Naive B cell (primary cell): ENCODE measurements around the gene CSTA. TPM values are rescaled to one million over a fixed set of nuclear protein-coding genes. Genes with fewer than 3 reads are reported as not detected.

ENCODE experiments used
- polyA plus RNA-seq, 6 donors: library from polyadenylated mRNA; unstranded; fragments of 300-500 nt; fragmentation: Illumina TruSeq; gene quantifications; one replicate each; pipeline ENCODE4 v1.2.3, GENCODE V29; 2021; ENCODE audit warnings: low read depth in 6 of 6

Gene CSTA
- polyA plus RNA-seq, 6 donors from 2014 or later = 0.57 to 2.5 (median 0.67) TPM; not detected in 2

Other genes with a start within 250 kb of the CSTA start
- not detected for gene CASR, start 141.6 kb upstream of the CSTA start, polyA plus RNA-seq
- gene MIX23, start 58.0 kb downstream of the CSTA start, polyA plus RNA-seq = 10 to 100 TPM in 5 of 6 donors, under 1 TPM in 1; 0.77 to 28.5 (median 22.2) TPM
- 10 to 100 TPM; 54.9 to 99.9 (median 71.2) TPM for gene FAM162A, start 58.9 kb downstream of the CSTA start, polyA plus RNA-seq
- gene WDR5B, start 90.8 kb downstream of the CSTA start, polyA plus RNA-seq = 1 to 10 TPM in 5 of 6 donors, not detected in 1; 1.8 to 3.1 (median 2.6) TPM
- gene KPNA1, start 189.7 kb downstream of the CSTA start, polyA plus RNA-seq = 10 to 100 TPM; 31.5 to 44.1 (median 34.5) TPM
- gene PARP9, start 239.1 kb downstream of the CSTA start, polyA plus RNA-seq = 10 to 100 TPM; 13.1 to 26.2 (median 18.8) TPM
- gene DTX3L, start 239.1 kb downstream of the CSTA start, polyA plus RNA-seq = 10 to 100 TPM; 10.9 to 34.1 (median 27.0) TPM